Endothelial cell of umbilical vein (primary cell): ENCODE results near the gene PALM. TPM values are rescaled to one million over a fixed set of nuclear protein-coding genes. Genes with fewer than 3 reads are reported as not detected.

Source experiments
- BruUV-seq: library from RNA; stranded (reverse); fragments of 400-500 nt; replicated peaks from 2 replicates; lab custom pipeline; 2021; lab: Mats Ljungman, UMichigan
- CTCF ChIA-PET: fragments of 300-600, 350-600 bp; sonication (Branson Sonifier 250); formaldehyde crosslinking; loops from one replicate; lab custom pipeline; 2021; ENCODE audit warnings: antibody characterized with exemption, inconsistent platforms; lab: Charles Lee
- POLR2A ChIA-PET: fragments of 300-600, 350-600 bp; sonication (Branson Sonifier 250); formaldehyde crosslinking; loops from one replicate; lab custom pipeline; 2021; ENCODE audit warnings: antibody characterized with exemption, inconsistent platforms; lab: Charles Lee
- DNase-seq: peaks from one replicate; pipeline ENCODE4 v3.0.0-alpha.2; 2011; ENCODE audit warnings: low read depth, low spot score
- FAIRE-seq: peaks from 2 replicates; lab custom pipeline; 2011; peaks lifted over from hg19 to GRCh38; lab: Jason Lieb, UNC
- H2AFZ ChIP-seq: 2 replicates; pipeline ENCODE4 v1.6.0; 2012; ENCODE audit warnings: low read depth, low read length, control low read depth, inconsistent platforms
- H3K27ac ChIP-seq: 2 replicates; pipeline ENCODE4 v1.5.1; 2011; ENCODE audit warnings: low read depth, mild to moderate bottlenecking, control low read depth, low read length, moderate library complexity; ENCODE audit not compliant: insufficient read depth
- H3K27me3 ChIP-seq, 2 experiments: 2 replicates each; pipeline versions ENCODE4 v1.6.0 to v1.6.1; 2011; ENCODE audit warnings: low read length in 2 of 2, mixed read lengths in 1 of 2; ENCODE audit not compliant: control insufficient read depth in 2 of 2, insufficient read depth in 2 of 2
- H3K36me3 ChIP-seq, 2 experiments: 2 replicates in 1 of 2; 3 replicates in 1 of 2; pipeline ENCODE4 v1.5.1; 2011; ENCODE audit warnings: low read length in 2 of 2, mild to moderate bottlenecking in 1 of 2, moderate library complexity in 1 of 2; ENCODE audit not compliant: control insufficient read depth in 2 of 2, insufficient read depth in 2 of 2; ENCODE audit errors: extremely low read depth in 1 of 2
- H3K4me1 ChIP-seq: 3 replicates; pipeline ENCODE4 v1.5.1; 2011; ENCODE audit warnings: mild to moderate bottlenecking, low read length; ENCODE audit not compliant: control insufficient read depth, insufficient read depth; ENCODE audit errors: extremely low read depth
- H3K4me2 ChIP-seq: 2 replicates; pipeline ENCODE4 v1.6.1; 2011; ENCODE audit warnings: low read length, control low read depth, mixed read lengths; ENCODE audit not compliant: insufficient read depth
- H3K4me3 ChIP-seq, 3 experiments: fragments of 200-600 bp in 1 of 3; sonication (generic), shearing (Covaris generic) in 1 of 3; replicated peaks in 1 of 3; 2 replicates each; pipeline ENCODE4 v1.5.1; 2011 to 2016; ENCODE audit warnings: control low read depth in 3 of 3, low read length in 3 of 3, mild to moderate bottlenecking in 2 of 3, inconsistent platforms in 1 of 3, low read depth in 1 of 3, moderate library complexity in 1 of 3; ENCODE audit not compliant: insufficient read depth in 1 of 3
- H3K79me2 ChIP-seq: 2 replicates; pipeline ENCODE4 v1.6.0; 2012; ENCODE audit warnings: low read length, inconsistent platforms; ENCODE audit not compliant: control insufficient read depth, insufficient read depth
- H3K9ac ChIP-seq: replicated peaks from 2 replicates; pipeline ENCODE3; 2011; ENCODE audit warnings: low read length, control low read depth; ENCODE audit not compliant: insufficient read depth; ENCODE audit errors: extremely low read depth
- H3K9me1 ChIP-seq: replicated peaks from 3 replicates; pipeline ENCODE4 v1.6.0; 2011; ENCODE audit warnings: mild to moderate bottlenecking, low read length; ENCODE audit not compliant: control insufficient read depth, insufficient read depth; ENCODE audit errors: extremely low read depth
- H3K9me3 ChIP-seq: replicated peaks from 2 replicates; pipeline ENCODE4 v1.5.1; 2012; ENCODE audit warnings: low read length, inconsistent platforms; ENCODE audit not compliant: control insufficient read depth, insufficient read depth
- H4K20me1 ChIP-seq: replicated peaks from 2 replicates; pipeline ENCODE3; 2011; ENCODE audit warnings: mild to moderate bottlenecking, low read length; ENCODE audit not compliant: control insufficient read depth, insufficient read depth; ENCODE audit errors: extremely low read depth
- EZH2 ChIP-seq: IDR thresholded peaks from 2 replicates; pipeline ENCODE4 v1.6.1; 2012; ENCODE audit warnings: borderline replicate concordance, low read depth, mild to moderate bottlenecking, moderate library complexity, low read length, inconsistent platforms; ENCODE audit not compliant: severe bottlenecking
- FOS ChIP-seq: IDR thresholded peaks from 2 replicates; pipeline ENCODE4 v1.6.1; 2011; ENCODE audit warnings: mild to moderate bottlenecking, low read length, moderate library complexity, borderline replicate concordance; ENCODE audit not compliant: insufficient read depth
- JUN ChIP-seq: IDR thresholded peaks from 2 replicates; pipeline ENCODE4 v1.6.1; 2011; ENCODE audit warnings: borderline replicate concordance, low read depth; ENCODE audit not compliant: insufficient read length, insufficient read depth
- MYC ChIP-seq: IDR thresholded peaks from one replicate; pipeline ENCODE4 v1.6.1; 2011; ENCODE audit warnings: mild to moderate bottlenecking, low read depth, low read length
- POLR2A ChIP-seq: IDR thresholded peaks from 2 replicates; pipeline ENCODE4 v1.6.1; 2012; ENCODE audit warnings: low read depth, mild to moderate bottlenecking, control low read depth, low read length
- POLR2AphosphoS5 ChIP-seq: IDR thresholded peaks from 2 replicates; pipeline ENCODE4 v1.6.1; 2012; ENCODE audit warnings: low read depth, mild to moderate bottlenecking, control low read depth, low read length, moderate library complexity; ENCODE audit not compliant: insufficient read depth
- dilution Hi-C: fragments of 300-500 bp; cut with MboI; formaldehyde crosslinking; loops from one replicate; pipeline ENCODE4 v1.15.0; 2019; ENCODE audit warnings: low sequenced_read_pairs; ENCODE audit not compliant: extremely low pct_ligation_motif_present
- intact Hi-C: fragments of 100-400 bp; cut with micrococcal nuclease; formaldehyde crosslinking; loops from one replicate; pipeline ENCODE4 v1.10.0; 2022
- polyA plus RNA-seq, 4 experiments: library from polyadenylated mRNA; depleted of rRNA in 3 of 4; stranded (reverse) in 3 of 4; unstranded in 1 of 4; fragments of >200 nt; gene quantifications; 2 replicates each; pipeline versions ENCODE4 v1.2.1 to v1.2.3, GENCODE V29; 2011 to 2012; ENCODE audit warnings: missing spikeins in 1 of 4
- total RNA-seq: library from RNA; stranded (reverse); gene quantifications from 2 replicates; pipeline ENCODE4 v1.2.3, GENCODE V29; 2021
- TF ChIP-seq, protein P1 (sequence below): IDR thresholded peaks from 2 replicates; pipeline ENCODE4 v1.6.1; 2011; ENCODE audit not compliant: insufficient read depth, insufficient read length
- TF ChIP-seq, protein P2 (sequence below), 2 donors: IDR thresholded peaks; 1 replicate in 1 of 2; 2 replicates in 1 of 2; pipeline ENCODE4 v1.5.1; 2011; ENCODE audit warnings: low read length in 2 of 2, mild to moderate bottlenecking in 2 of 2, moderate library complexity in 2 of 2, control low read depth in 1 of 2, inconsistent platforms in 1 of 2, low read depth in 1 of 2; ENCODE audit not compliant: insufficient read depth in 1 of 2; ENCODE audit errors: extremely low read depth in 1 of 2

Gene PALM
- total and polyA plus RNA-seq, 2 donors (not counting 3 experiments of a cell fraction or from before 2014, with no cell fraction given) = 3.9 to 31.8 TPM

DNA sequence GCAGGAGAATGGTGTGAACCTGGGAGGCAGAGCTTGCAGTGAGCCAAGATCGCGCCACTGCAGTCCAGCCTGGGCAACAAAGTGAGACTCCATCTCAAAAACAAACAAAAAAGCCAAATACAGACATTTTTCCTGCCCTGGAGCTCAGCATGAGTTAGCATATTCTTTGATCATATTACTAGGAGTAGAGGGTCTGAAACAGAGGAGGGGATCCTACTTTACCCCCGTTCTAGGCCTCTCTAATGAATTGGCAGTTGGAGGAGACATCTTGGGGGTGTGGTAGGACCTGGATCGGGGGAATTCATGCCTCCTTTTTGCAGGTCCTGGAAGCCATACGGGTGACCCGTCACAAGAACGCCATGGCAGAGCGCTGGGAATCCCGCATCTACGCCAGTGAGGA lies 54.4 kb downstream of the PALM start:
- Histone ChIP-seq H4K20me1 (no peaks in the 10 kb centered on the region), H3K27me3 (no peaks in the 10 kb centered on the region), H3K4me3 (no peak overlapping the region), H3K9me1 (no peaks in the 10 kb centered on the region), H3K36me3 (no peaks in the 10 kb centered on the region), H3K4me1 (no peaks in the 10 kb centered on the region), H3K79me2 (no peaks in the 10 kb centered on the region), H3K9ac (no peak overlapping the region), H2AFZ (no peak overlapping the region), H3K9me3 (no peaks in the 10 kb centered on the region), H3K27ac (no peak overlapping the region), H3K4me2 (no peak overlapping the region)
- FAIRE-seq = no peak
- DNase-seq = no peak
- dilution Hi-C loops (no loop called here), intact Hi-C loops (no loop called here)
- ChIA-PET POLR2A (no interaction called here), CTCF (no interaction called here)
- TF ChIP-seq POLR2A = no peak
- no peak for TF ChIP-seq EZH2
- TF ChIP-seq POLR2AphosphoS5 = no peak
- no peak for TF ChIP-seq FOS
- TF ChIP-seq, protein P1, sequence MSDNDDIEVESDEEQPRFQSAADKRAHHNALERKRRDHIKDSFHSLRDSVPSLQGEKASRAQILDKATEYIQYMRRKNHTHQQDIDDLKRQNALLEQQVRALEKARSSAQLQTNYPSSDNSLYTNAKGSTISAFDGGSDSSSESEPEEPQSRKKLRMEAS = no peak
- no peak for TF ChIP-seq JUN
- BruUV-seq = no TSS peak

DNA sequence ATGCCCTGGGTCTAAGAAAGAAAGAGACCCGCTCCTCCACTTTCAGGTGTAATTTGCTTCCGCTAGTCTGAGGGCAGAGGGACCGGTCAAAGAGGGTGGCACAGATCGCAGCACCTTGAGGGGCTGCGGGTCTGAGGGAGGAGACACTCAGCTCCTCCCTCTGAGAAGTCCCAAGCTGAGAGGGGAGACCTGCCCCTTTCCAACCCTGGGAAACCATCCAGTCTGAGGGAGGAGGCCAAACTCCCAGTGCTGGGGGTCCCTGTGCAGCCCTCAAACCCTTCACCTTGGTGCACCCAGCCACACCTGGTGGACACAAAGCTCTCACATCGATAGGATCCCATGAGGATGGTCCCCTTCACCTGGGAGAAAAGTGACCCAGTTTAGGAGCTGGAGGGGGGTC lies 55.1 kb downstream of the PALM start:
- POLR2A ChIA-PET = no interaction called here
- no peaks in the 10 kb centered on the region for H3K36me3 ChIP-seq
- no peaks in the 10 kb centered on the region for H3K4me1 ChIP-seq

More for the DNA sequence above, 55.1 kb downstream of the PALM start:
- H3K27ac ChIP-seq = no peak overlapping the region
- H3K4me2 ChIP-seq = no peak overlapping the region
- TF ChIP-seq, protein P2, sequence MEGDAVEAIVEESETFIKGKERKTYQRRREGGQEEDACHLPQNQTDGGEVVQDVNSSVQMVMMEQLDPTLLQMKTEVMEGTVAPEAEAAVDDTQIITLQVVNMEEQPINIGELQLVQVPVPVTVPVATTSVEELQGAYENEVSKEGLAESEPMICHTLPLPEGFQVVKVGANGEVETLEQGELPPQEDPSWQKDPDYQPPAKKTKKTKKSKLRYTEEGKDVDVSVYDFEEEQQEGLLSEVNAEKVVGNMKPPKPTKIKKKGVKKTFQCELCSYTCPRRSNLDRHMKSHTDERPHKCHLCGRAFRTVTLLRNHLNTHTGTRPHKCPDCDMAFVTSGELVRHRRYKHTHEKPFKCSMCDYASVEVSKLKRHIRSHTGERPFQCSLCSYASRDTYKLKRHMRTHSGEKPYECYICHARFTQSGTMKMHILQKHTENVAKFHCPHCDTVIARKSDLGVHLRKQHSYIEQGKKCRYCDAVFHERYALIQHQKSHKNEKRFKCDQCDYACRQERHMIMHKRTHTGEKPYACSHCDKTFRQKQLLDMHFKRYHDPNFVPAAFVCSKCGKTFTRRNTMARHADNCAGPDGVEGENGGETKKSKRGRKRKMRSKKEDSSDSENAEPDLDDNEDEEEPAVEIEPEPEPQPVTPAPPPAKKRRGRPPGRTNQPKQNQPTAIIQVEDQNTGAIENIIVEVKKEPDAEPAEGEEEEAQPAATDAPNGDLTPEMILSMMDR (IDR thresholded peaks at IDR 0.05; ENCODE audit: extremely low read depth in 1 of 2, insufficient read depth in 1 of 2, low read depth in 1 of 2, low read length in 2 of 2) = no peak
- TF ChIP-seq FOS = no peak
- no peak for TF ChIP-seq MYC
- TF ChIP-seq POLR2AphosphoS5 = no peak
- no peak for TF ChIP-seq POLR2A
- no peaks in the 10 kb centered on the region for H3K9me1 ChIP-seq
- CTCF ChIA-PET = no interaction called here
- FAIRE-seq (no peak), DNase-seq (no peak)
- no TSS peak for BruUV-seq
- H3K9ac ChIP-seq = no peak overlapping the region
- intact Hi-C loops (no loop called here), dilution Hi-C loops (no loop called here)
- no peak overlapping the region for H2AFZ ChIP-seq
- H4K20me1 ChIP-seq = no peaks in the 10 kb centered on the region
- H3K27me3 ChIP-seq = no peaks in the 10 kb centered on the region
- H3K9me3 ChIP-seq = no peaks in the 10 kb centered on the region
- no peak overlapping the region for H3K4me3 ChIP-seq
- no peaks in the 10 kb centered on the region for H3K79me2 ChIP-seq
